ENCODE data around the gene EID3.
"Not testable (repeated sequence)": the region's sequence is repeated elsewhere in the genome, so short reads cannot be mapped to it uniquely, and the experiment has no call there.

EID3 gene

DNA sequence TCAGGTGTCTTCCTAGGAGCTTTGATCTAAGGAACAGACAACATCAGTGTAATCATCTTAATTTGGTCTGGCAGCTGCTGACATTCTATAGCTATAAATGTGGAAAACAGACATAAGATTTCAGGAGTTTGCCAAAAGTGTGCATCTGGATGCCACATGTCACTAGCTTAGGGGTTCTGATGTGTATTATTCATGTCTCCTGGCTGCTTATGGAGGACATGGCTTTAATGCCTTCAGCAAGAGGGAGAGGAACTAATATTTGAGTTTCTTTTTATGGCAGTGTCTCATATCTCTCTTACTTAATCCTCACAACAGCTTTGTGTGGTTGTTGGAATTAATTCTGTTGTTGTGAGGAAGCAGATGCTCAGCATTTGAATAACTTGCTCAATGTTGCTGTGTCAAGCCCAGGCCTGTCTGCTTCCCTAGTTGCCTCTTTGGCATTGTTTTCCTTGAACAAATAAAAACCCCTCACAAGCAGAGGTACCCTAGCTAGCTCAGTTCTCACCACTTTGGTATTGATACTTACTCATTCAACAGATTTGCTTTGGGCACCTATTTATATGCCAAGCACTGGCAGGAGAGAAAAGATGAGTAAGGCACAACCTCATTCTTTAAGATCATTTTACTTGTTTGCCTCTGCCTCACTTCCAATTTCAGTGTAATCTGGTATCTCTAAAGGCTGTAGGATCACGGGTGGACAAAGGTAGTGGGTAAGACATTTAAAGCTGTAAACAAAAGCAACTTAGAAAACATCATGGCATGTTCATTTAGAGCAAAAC is 39.8 kb upstream of the EID3 start:
- no peaks in the 10 kb centered on the region for H4K20me1 ChIP-seq (ENCODE audit: insufficient read depth)
- H3K4me2 ChIP-seq, result no peak overlapping the region
- TF ChIP-seq, protein P1, sequence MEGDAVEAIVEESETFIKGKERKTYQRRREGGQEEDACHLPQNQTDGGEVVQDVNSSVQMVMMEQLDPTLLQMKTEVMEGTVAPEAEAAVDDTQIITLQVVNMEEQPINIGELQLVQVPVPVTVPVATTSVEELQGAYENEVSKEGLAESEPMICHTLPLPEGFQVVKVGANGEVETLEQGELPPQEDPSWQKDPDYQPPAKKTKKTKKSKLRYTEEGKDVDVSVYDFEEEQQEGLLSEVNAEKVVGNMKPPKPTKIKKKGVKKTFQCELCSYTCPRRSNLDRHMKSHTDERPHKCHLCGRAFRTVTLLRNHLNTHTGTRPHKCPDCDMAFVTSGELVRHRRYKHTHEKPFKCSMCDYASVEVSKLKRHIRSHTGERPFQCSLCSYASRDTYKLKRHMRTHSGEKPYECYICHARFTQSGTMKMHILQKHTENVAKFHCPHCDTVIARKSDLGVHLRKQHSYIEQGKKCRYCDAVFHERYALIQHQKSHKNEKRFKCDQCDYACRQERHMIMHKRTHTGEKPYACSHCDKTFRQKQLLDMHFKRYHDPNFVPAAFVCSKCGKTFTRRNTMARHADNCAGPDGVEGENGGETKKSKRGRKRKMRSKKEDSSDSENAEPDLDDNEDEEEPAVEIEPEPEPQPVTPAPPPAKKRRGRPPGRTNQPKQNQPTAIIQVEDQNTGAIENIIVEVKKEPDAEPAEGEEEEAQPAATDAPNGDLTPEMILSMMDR (conservative IDR thresholded peaks at IDR 0.05; ENCODE audit: low read depth, low read length), result no peak
- H3K4me1 ChIP-seq (ENCODE audit: low read depth, poor library complexity, severe bottlenecking), result no peaks in the 10 kb centered on the region
- H2AFZ ChIP-seq (ENCODE audit: low read depth), result no peak overlapping the region
- no peak overlapping the region for H3K4me3 ChIP-seq (IDR thresholded peaks at IDR 0.05; ENCODE audit: insufficient read depth, low read depth, low read length)
- no peak overlapping the region for H3K9ac ChIP-seq
- no peaks in the 10 kb centered on the region for H3K36me3 ChIP-seq (ENCODE audit: insufficient read depth)
- H3K79me2 ChIP-seq (ENCODE audit: insufficient read depth, low read depth), result no peaks in the 10 kb centered on the region
- no peak overlapping the region for H3K27ac ChIP-seq
- no peaks in the 10 kb centered on the region for H3K27me3 ChIP-seq (ENCODE audit: insufficient read depth, low read depth)

DNA sequence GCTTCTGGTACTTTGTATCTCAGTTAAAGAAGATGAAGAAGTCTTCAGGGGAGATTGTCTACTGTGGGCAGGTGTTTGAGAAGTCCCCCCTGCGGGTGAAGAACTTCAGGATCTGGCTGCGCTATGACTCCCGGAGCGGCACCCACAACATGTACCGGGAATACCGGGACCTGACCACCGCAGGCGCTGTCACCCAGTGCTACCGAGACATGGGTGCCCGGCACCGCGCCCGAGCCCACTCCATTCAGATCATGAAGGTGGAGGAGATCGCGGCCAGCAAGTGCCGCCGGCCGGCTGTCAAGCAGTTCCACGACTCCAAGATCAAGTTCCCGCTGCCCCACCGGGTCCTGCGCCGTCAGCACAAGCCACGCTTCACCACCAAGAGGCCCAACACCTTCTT is 38.1 kb upstream of the EID3 start:
- not testable (repeated sequence) for H3K4me3 ChIP-seq (IDR thresholded peaks at IDR 0.05; ENCODE audit: insufficient read depth, low read depth, low read length); H3K4me1 ChIP-seq (ENCODE audit: low read depth, poor library complexity, severe bottlenecking); H4K20me1 ChIP-seq (ENCODE audit: insufficient read depth); H3K79me2 ChIP-seq (ENCODE audit: insufficient read depth, low read depth); H3K4me2 ChIP-seq; H3K27me3 ChIP-seq (ENCODE audit: insufficient read depth, low read depth); H3K36me3 ChIP-seq (ENCODE audit: insufficient read depth); H3K9ac ChIP-seq; H3K27ac ChIP-seq; H2AFZ ChIP-seq (ENCODE audit: low read depth)

DNA sequence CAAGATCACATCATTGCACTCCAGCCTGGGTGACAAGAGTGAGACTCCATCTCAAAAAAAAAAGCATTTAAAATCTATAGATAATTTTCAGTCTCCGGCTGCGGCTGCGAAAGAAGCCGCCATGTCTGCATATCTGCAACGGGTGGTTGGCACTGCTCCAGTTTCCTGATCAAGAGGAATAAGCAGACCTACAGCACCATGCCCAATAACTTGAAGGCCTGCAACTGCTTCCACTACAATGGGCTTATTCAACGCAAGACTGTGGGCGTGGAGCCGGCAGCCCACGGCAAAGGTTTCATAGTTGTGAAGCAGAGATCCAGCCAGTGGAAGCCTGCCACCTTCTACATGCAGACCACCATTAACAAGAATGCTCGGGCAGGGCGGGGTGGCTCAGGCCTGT is 30.6 kb upstream of the EID3 start:
- Histone ChIP-seq H3K79me2 (ENCODE audit: insufficient read depth, low read depth) (no peaks in the 10 kb centered on the region), H4K20me1 (ENCODE audit: insufficient read depth) (no peaks in the 10 kb centered on the region), H3K4me3 (IDR thresholded peaks at IDR 0.05; ENCODE audit: insufficient read depth, low read depth, low read length) (no peak overlapping the region), H3K27me3 (ENCODE audit: insufficient read depth, low read depth) (no peaks in the 10 kb centered on the region), H3K4me2 (no peak overlapping the region), H3K36me3 (ENCODE audit: insufficient read depth) (no peaks in the 10 kb centered on the region), H2AFZ (ENCODE audit: low read depth) (no peak overlapping the region), H3K4me1 (ENCODE audit: low read depth, poor library complexity, severe bottlenecking) (no peaks in the 10 kb centered on the region), H3K9ac (no peak overlapping the region), H3K27ac (no peak overlapping the region)
- TF ChIP-seq, protein P1 (conservative IDR thresholded peaks at IDR 0.05; ENCODE audit: low read depth, low read length), result no peak

DNA sequence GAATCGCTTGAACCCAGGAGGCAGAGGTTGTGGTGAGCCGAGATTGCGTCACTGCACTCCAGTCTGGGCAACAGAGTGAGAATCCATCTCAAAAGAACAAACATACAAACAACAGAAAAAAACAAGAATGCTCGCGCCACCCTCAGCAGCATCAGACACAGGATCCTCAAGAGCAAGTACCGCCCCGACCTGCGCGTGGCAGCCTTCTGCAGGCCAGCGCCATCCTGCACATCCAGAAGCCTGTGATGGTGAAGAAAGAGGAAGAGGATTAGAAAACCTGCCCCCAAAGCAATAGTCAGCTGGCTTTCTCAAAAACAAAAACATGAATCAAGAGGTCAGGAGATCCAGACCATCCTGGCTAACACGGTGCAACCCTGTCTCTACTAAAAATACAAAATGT is 30.0 kb upstream of the EID3 start:
- Histone ChIP-seq H3K27ac (no peak overlapping the region), H3K4me2 (no peak overlapping the region), H4K20me1 (ENCODE audit: insufficient read depth) (no peaks in the 10 kb centered on the region), H3K79me2 (ENCODE audit: insufficient read depth, low read depth) (no peaks in the 10 kb centered on the region), H3K9ac (no peak overlapping the region), H2AFZ (ENCODE audit: low read depth) (no peak overlapping the region), H3K27me3 (ENCODE audit: insufficient read depth, low read depth) (no peaks in the 10 kb centered on the region), H3K4me1 (ENCODE audit: low read depth, poor library complexity, severe bottlenecking) (no peaks in the 10 kb centered on the region), H3K4me3 (IDR thresholded peaks at IDR 0.05; ENCODE audit: insufficient read depth, low read depth, low read length) (no peak overlapping the region), H3K36me3 (ENCODE audit: insufficient read depth) (no peaks in the 10 kb centered on the region)
- TF ChIP-seq, protein P1 (conservative IDR thresholded peaks at IDR 0.05; ENCODE audit: low read depth, low read length), result no peak

DNA sequence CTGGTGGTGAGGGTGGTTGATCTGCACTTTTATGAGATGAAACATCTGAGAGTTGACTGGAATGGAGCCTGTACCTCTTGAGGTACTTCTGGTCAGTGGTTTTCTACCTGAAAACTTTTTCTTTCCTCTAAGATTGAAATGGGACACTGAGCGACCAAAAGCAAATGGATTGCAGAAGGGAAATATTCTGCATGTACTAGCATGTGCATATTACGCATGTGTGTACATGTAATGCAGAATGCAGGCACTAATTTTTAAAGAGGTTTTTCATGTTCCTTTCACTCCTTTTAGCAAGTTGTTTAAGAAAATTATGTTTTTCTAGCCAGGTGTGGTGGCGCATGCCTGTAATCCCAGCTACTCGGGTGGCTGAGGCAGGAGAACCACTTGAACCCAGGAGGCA is 28.7 kb upstream of the EID3 start:
- Histone ChIP-seq H3K4me3 (IDR thresholded peaks at IDR 0.05; ENCODE audit: insufficient read depth, low read depth, low read length) (no peak overlapping the region), H2AFZ (ENCODE audit: low read depth) (no peak overlapping the region), H3K36me3 (ENCODE audit: insufficient read depth) (no peaks in the 10 kb centered on the region), H3K27me3 (ENCODE audit: insufficient read depth, low read depth) (no peaks in the 10 kb centered on the region), H3K4me1 (ENCODE audit: low read depth, poor library complexity, severe bottlenecking) (no peaks in the 10 kb centered on the region), H3K9ac (no peak overlapping the region), H3K79me2 (ENCODE audit: insufficient read depth, low read depth) (no peaks in the 10 kb centered on the region), H4K20me1 (ENCODE audit: insufficient read depth) (no peaks in the 10 kb centered on the region), H3K27ac (no peak overlapping the region), H3K4me2 (no peak overlapping the region)
- TF ChIP-seq, protein P1 (conservative IDR thresholded peaks at IDR 0.05; ENCODE audit: low read depth, low read length), result no peak

All from KMS-11 (cell line).